Hematopoietic multipotent progenitor cell treated with erythropoietin and hydrocortisone succinate and interleukin-3 and kit ligand, for 15 days (in vitro differentiated cells): ENCODE measurements around the gene TERF2IP.

Experiments
- DNase-seq: peaks from one replicate; pipeline ENCODE4 v3.0.0-alpha.2; 2015; ENCODE audit warnings: low spot score

Gene TERF2IP

GRCh38 chr16:75647492-75648264 is at the start of gene TERF2IP, which contains the start of gene KARS1:
Gene TERF2IP, plus strand, starts transcription at chr16:75647773. Its CDS starts 110 bp downstream, at chr16:75647883.
Gene KARS1, minus strand, starts transcription at chr16:75647665. Its CDS starts 26 bp downstream, at chr16:75647639.
- DNase-seq = peak; percentile 95

GRCh38 chr16:75599452-75600277 is 47.9 kb upstream of the TERF2IP start:
- no peak for DNase-seq

- DNase-seq = no peak
Measured at GRCh38 chr16:75603241-75603640, 44.3 kb upstream of the TERF2IP start.

GRCh38 chr16:75606507-75606906 is 41.1 kb upstream of the TERF2IP start:
- no peak for DNase-seq

GRCh38 chr16:75614066-75614897 is 33.3 kb upstream of the TERF2IP start:
- DNase-seq = no peak

GRCh38 chr16:75615619-75616018 is 32.0 kb upstream of the TERF2IP start:
- DNase-seq = no peak

- DNase-seq = no peak
Measured at GRCh38 chr16:75616521-75617010, 31.0 kb upstream of the TERF2IP start.

GRCh38 chr16:75617121-75617520 is 30.5 kb upstream of the TERF2IP start:
- DNase-seq = no peak

- no peak for DNase-seq
Measured at GRCh38 chr16:75618780-75619179, 28.8 kb upstream of the TERF2IP start.

GRCh38 chr16:75620326-75621169 is 27.0 kb upstream of the TERF2IP start:
- DNase-seq = peak; percentile 70

GRCh38 chr16:75621170-75621477 is 26.4 kb upstream of the TERF2IP start:
- DNase-seq = peak; percentile 87

GRCh38 chr16:75622761-75623605 is 24.6 kb upstream of the TERF2IP start, which contains the start of gene ADAT1:
Gene ADAT1, minus strand, starts transcription at chr16:75623281. Its CDS starts 2,482 bp downstream, at chr16:75620799.
- DNase-seq = peak; percentile 97

GRCh38 chr16:75624921-75625334 is 22.6 kb upstream of the TERF2IP start:
- no peak for DNase-seq

- DNase-seq = no peak
Measured at GRCh38 chr16:75626806-75627205, 20.8 kb upstream of the TERF2IP start.

GRCh38 chr16:75627851-75628250 is 19.7 kb upstream of the TERF2IP start:
- DNase-seq = no peak

GRCh38 chr16:75628351-75628750 is 19.2 kb upstream of the TERF2IP start:
- no peak for DNase-seq

- no peak for DNase-seq
Measured at GRCh38 chr16:75629132-75629531, 18.4 kb upstream of the TERF2IP start.

- DNase-seq = no peak
Measured at GRCh38 chr16:75630052-75630451, 17.5 kb upstream of the TERF2IP start.

- no peak for DNase-seq
Measured at GRCh38 chr16:75632857-75633256, 14.7 kb upstream of the TERF2IP start.

GRCh38 chr16:75635036-75635435 is 12.5 kb upstream of the TERF2IP start:
- DNase-seq = no peak
